Cardiac muscle cell (in vitro differentiated cells and primary cell): ENCODE results near the gene SYCP2L. TPM values are rescaled to one million over a fixed set of nuclear protein-coding genes. Genes with fewer than 3 reads are reported as not detected.

Experiments
- polyA plus RNA-seq: library from polyadenylated mRNA; unstranded; fragments of >200 nt; fragmentation: Nextera tagmentation; extraction: Ambion mirVana; gene quantifications from 2 replicates; pipeline ENCODE4 v1.2.1, GENCODE V29; 2016
- total RNA-seq: library from RNA; depleted of rRNA; stranded (reverse); fragments of >200 nt; gene quantifications from 2 replicates; pipeline ENCODE4 v1.2.3, GENCODE V29; 2016

SYCP2L gene
- total and polyA plus RNA-seq, 2 experiments from 2014 or later, result 0.51 to 3.4 TPM

Other genes starting within 250 kb of the SYCP2L start
- gene C6orf52, start 192.4 kb upstream of the SYCP2L start, total RNA-seq, result 2.1 and 10.9 TPM in 2 replicates
- gene C6orf52, start 192.4 kb upstream of the SYCP2L start, polyA plus RNA-seq, result 3.6 and 7.2 TPM in 2 replicates
- 6.2 and 10.4 TPM in 2 replicates for gene PAK1IP1, start 192.1 kb upstream of the SYCP2L start, total RNA-seq
- gene PAK1IP1, start 192.1 kb upstream of the SYCP2L start, polyA plus RNA-seq, result 14.6 and 16.6 TPM in 2 replicates
- 141 and 220 TPM in 2 replicates for gene TMEM14C, start 164.0 kb upstream of the SYCP2L start, total RNA-seq
- gene TMEM14C, start 164.0 kb upstream of the SYCP2L start, polyA plus RNA-seq, result 407 and 441 TPM in 2 replicates
- 77.0 and 143 TPM in 2 replicates for gene TMEM14B, start 139.2 kb upstream of the SYCP2L start, total RNA-seq
- gene TMEM14B, start 139.2 kb upstream of the SYCP2L start, polyA plus RNA-seq, result 307 and 381 TPM in 2 replicates
- 0.04 and 0.18 TPM in 2 replicates for gene MAK, start 48.5 kb upstream of the SYCP2L start, total RNA-seq
- 0.49 and 0.77 TPM in 2 replicates for gene MAK, start 48.5 kb upstream of the SYCP2L start, polyA plus RNA-seq
- gene GCM2, start 5.0 kb upstream of the SYCP2L start, total RNA-seq, result not detected in 2 replicates
- gene GCM2, start 5.0 kb upstream of the SYCP2L start, polyA plus RNA-seq, result not detected in 2 replicates
- 0.06 and 0.63 TPM in 2 replicates for gene ELOVL2, start 157.3 kb downstream of the SYCP2L start, total RNA-seq
- gene ELOVL2, start 157.3 kb downstream of the SYCP2L start, polyA plus RNA-seq, result 0.12 TPM in 1 of 2 replicates, not detected in the other
- 8.6 and 8.9 TPM in 2 replicates for gene SMIM13, start 206.8 kb downstream of the SYCP2L start, total RNA-seq
- 9.6 and 13.6 TPM in 2 replicates for gene SMIM13, start 206.8 kb downstream of the SYCP2L start, polyA plus RNA-seq
- not detected in 2 replicates for gene ERVFRD-1, start 224.7 kb downstream of the SYCP2L start, total RNA-seq
- 0.05 TPM in 1 of 2 replicates, not detected in the other for gene ERVFRD-1, start 224.7 kb downstream of the SYCP2L start, polyA plus RNA-seq